Endothelial cell of umbilical vein (primary cell): ENCODE results near the gene MB21D2. TPM values are rescaled to one million over a fixed set of nuclear protein-coding genes. Genes with fewer than 3 reads are reported as not detected.

Source experiments
- BruUV-seq: library from RNA; stranded (reverse); fragments of 400-500 nt; replicated peaks from 2 replicates; lab custom pipeline; 2021; lab: Mats Ljungman, UMichigan
- CTCF ChIA-PET: fragments of 300-600, 350-600 bp; sonication (Branson Sonifier 250); formaldehyde crosslinking; loops from one replicate; lab custom pipeline; 2021; ENCODE audit warnings: antibody characterized with exemption, inconsistent platforms; lab: Charles Lee
- POLR2A ChIA-PET: fragments of 300-600, 350-600 bp; sonication (Branson Sonifier 250); formaldehyde crosslinking; loops from one replicate; lab custom pipeline; 2021; ENCODE audit warnings: antibody characterized with exemption, inconsistent platforms; lab: Charles Lee
- DNase-seq: peaks from one replicate; pipeline ENCODE4 v3.0.0-alpha.2; 2011; ENCODE audit warnings: low read depth, low spot score
- FAIRE-seq: peaks from 2 replicates; lab custom pipeline; 2011; peaks lifted over from hg19 to GRCh38; lab: Jason Lieb, UNC
- H2AFZ ChIP-seq: 2 replicates; pipeline ENCODE4 v1.6.0; 2012; ENCODE audit warnings: low read depth, low read length, control low read depth, inconsistent platforms
- H3K27ac ChIP-seq: 2 replicates; pipeline ENCODE4 v1.5.1; 2011; ENCODE audit warnings: low read depth, mild to moderate bottlenecking, control low read depth, low read length, moderate library complexity; ENCODE audit not compliant: insufficient read depth
- H3K27me3 ChIP-seq, 2 experiments: 2 replicates each; pipeline versions ENCODE4 v1.6.0 to v1.6.1; 2011; ENCODE audit warnings: low read length in 2 of 2, mixed read lengths in 1 of 2; ENCODE audit not compliant: control insufficient read depth in 2 of 2, insufficient read depth in 2 of 2
- H3K36me3 ChIP-seq, 2 experiments: 2 replicates in 1 of 2; 3 replicates in 1 of 2; pipeline ENCODE4 v1.5.1; 2011; ENCODE audit warnings: low read length in 2 of 2, mild to moderate bottlenecking in 1 of 2, moderate library complexity in 1 of 2; ENCODE audit not compliant: control insufficient read depth in 2 of 2, insufficient read depth in 2 of 2; ENCODE audit errors: extremely low read depth in 1 of 2
- H3K4me1 ChIP-seq: 3 replicates; pipeline ENCODE4 v1.5.1; 2011; ENCODE audit warnings: mild to moderate bottlenecking, low read length; ENCODE audit not compliant: control insufficient read depth, insufficient read depth; ENCODE audit errors: extremely low read depth
- H3K4me2 ChIP-seq: 2 replicates; pipeline ENCODE4 v1.6.1; 2011; ENCODE audit warnings: low read length, control low read depth, mixed read lengths; ENCODE audit not compliant: insufficient read depth
- H3K4me3 ChIP-seq, 3 experiments: fragments of 200-600 bp in 1 of 3; sonication (generic), shearing (Covaris generic) in 1 of 3; replicated peaks in 1 of 3; 2 replicates each; pipeline ENCODE4 v1.5.1; 2011 to 2016; ENCODE audit warnings: control low read depth in 3 of 3, low read length in 3 of 3, mild to moderate bottlenecking in 2 of 3, inconsistent platforms in 1 of 3, low read depth in 1 of 3, moderate library complexity in 1 of 3; ENCODE audit not compliant: insufficient read depth in 1 of 3
- H3K79me2 ChIP-seq: 2 replicates; pipeline ENCODE4 v1.6.0; 2012; ENCODE audit warnings: low read length, inconsistent platforms; ENCODE audit not compliant: control insufficient read depth, insufficient read depth
- H3K9ac ChIP-seq: replicated peaks from 2 replicates; pipeline ENCODE3; 2011; ENCODE audit warnings: low read length, control low read depth; ENCODE audit not compliant: insufficient read depth; ENCODE audit errors: extremely low read depth
- H3K9me1 ChIP-seq: replicated peaks from 3 replicates; pipeline ENCODE4 v1.6.0; 2011; ENCODE audit warnings: mild to moderate bottlenecking, low read length; ENCODE audit not compliant: control insufficient read depth, insufficient read depth; ENCODE audit errors: extremely low read depth
- H3K9me3 ChIP-seq: replicated peaks from 2 replicates; pipeline ENCODE4 v1.5.1; 2012; ENCODE audit warnings: low read length, inconsistent platforms; ENCODE audit not compliant: control insufficient read depth, insufficient read depth
- H4K20me1 ChIP-seq: replicated peaks from 2 replicates; pipeline ENCODE3; 2011; ENCODE audit warnings: mild to moderate bottlenecking, low read length; ENCODE audit not compliant: control insufficient read depth, insufficient read depth; ENCODE audit errors: extremely low read depth
- EZH2 ChIP-seq: IDR thresholded peaks from 2 replicates; pipeline ENCODE4 v1.6.1; 2012; ENCODE audit warnings: borderline replicate concordance, low read depth, mild to moderate bottlenecking, moderate library complexity, low read length, inconsistent platforms; ENCODE audit not compliant: severe bottlenecking
- FOS ChIP-seq: IDR thresholded peaks from 2 replicates; pipeline ENCODE4 v1.6.1; 2011; ENCODE audit warnings: mild to moderate bottlenecking, low read length, moderate library complexity, borderline replicate concordance; ENCODE audit not compliant: insufficient read depth
- GATA2 ChIP-seq: IDR thresholded peaks from 2 replicates; pipeline ENCODE4 v1.7.0; 2011; ENCODE audit warnings: low read depth, mild to moderate bottlenecking, moderate library complexity, mixed read lengths, low read length; ENCODE audit not compliant: insufficient read length, insufficient read depth
- JUN ChIP-seq: IDR thresholded peaks from 2 replicates; pipeline ENCODE4 v1.6.1; 2011; ENCODE audit warnings: borderline replicate concordance, low read depth; ENCODE audit not compliant: insufficient read length, insufficient read depth
- MAX ChIP-seq: IDR thresholded peaks from 2 replicates; pipeline ENCODE4 v1.6.1; 2011; ENCODE audit not compliant: insufficient read depth, insufficient read length
- MYC ChIP-seq: IDR thresholded peaks from one replicate; pipeline ENCODE4 v1.6.1; 2011; ENCODE audit warnings: mild to moderate bottlenecking, low read depth, low read length
- POLR2A ChIP-seq: IDR thresholded peaks from 2 replicates; pipeline ENCODE4 v1.6.1; 2012; ENCODE audit warnings: low read depth, mild to moderate bottlenecking, control low read depth, low read length
- POLR2AphosphoS5 ChIP-seq: IDR thresholded peaks from 2 replicates; pipeline ENCODE4 v1.6.1; 2012; ENCODE audit warnings: low read depth, mild to moderate bottlenecking, control low read depth, low read length, moderate library complexity; ENCODE audit not compliant: insufficient read depth
- dilution Hi-C: fragments of 300-500 bp; cut with MboI; formaldehyde crosslinking; loops from one replicate; pipeline ENCODE4 v1.15.0; 2019; ENCODE audit warnings: low sequenced_read_pairs; ENCODE audit not compliant: extremely low pct_ligation_motif_present
- intact Hi-C: fragments of 100-400 bp; cut with micrococcal nuclease; formaldehyde crosslinking; loops from one replicate; pipeline ENCODE4 v1.10.0; 2022
- polyA plus RNA-seq, 4 experiments: library from polyadenylated mRNA; depleted of rRNA in 3 of 4; stranded (reverse) in 3 of 4; unstranded in 1 of 4; fragments of >200 nt; gene quantifications; 2 replicates each; pipeline versions ENCODE4 v1.2.1 to v1.2.3, GENCODE V29; 2011 to 2012; ENCODE audit warnings: missing spikeins in 1 of 4
- total RNA-seq: library from RNA; stranded (reverse); gene quantifications from 2 replicates; pipeline ENCODE4 v1.2.3, GENCODE V29; 2021
- TF ChIP-seq, protein P1 (sequence below), 2 donors: IDR thresholded peaks; 1 replicate in 1 of 2; 2 replicates in 1 of 2; pipeline ENCODE4 v1.5.1; 2011; ENCODE audit warnings: low read length in 2 of 2, mild to moderate bottlenecking in 2 of 2, moderate library complexity in 2 of 2, control low read depth in 1 of 2, inconsistent platforms in 1 of 2, low read depth in 1 of 2; ENCODE audit not compliant: insufficient read depth in 1 of 2; ENCODE audit errors: extremely low read depth in 1 of 2

MB21D2 gene
- total and polyA plus RNA-seq, 2 donors (not counting 3 experiments of a cell fraction or from before 2014, with no cell fraction given) = 6.7 to 7.4 TPM

- dilution Hi-C loops (no loop called here), intact Hi-C loops (loop anchor here (1.0 to 5.0 kb wide), 4 partner anchors 39 to 655 kb away; no protein-coding TSS in a partner anchor)
- H3K36me3 ChIP-seq = no peaks in the 10 kb centered on the region
- H3K27me3 ChIP-seq = no peaks in the 10 kb centered on the region
- H2AFZ ChIP-seq = peak overlapping the region; percentile 53
- H3K9ac ChIP-seq = peak overlapping the region; percentile 83
- H3K4me2 ChIP-seq = peak overlapping the region; percentile 63
- BruUV-seq = no TSS peak
- CTCF ChIA-PET = interaction anchor here (1.0 to 4.5 kb wide), 16 partner anchors 10 to 654 kb away, joined by 3 to 76 read pairs (median 4); no protein-coding TSS in a partner anchor
- no peaks in the 10 kb centered on the region for H4K20me1 ChIP-seq
- H3K27ac ChIP-seq = peak overlapping the region; percentile 72
- no peaks in the 10 kb centered on the region for H3K9me3 ChIP-seq
- TF ChIP-seq EZH2 (no peak), MAX (no peak), GATA2 (no peak), JUN (no peak), POLR2A (no peak), MYC (no peak), FOS (no peak), POLR2AphosphoS5 (no peak)
- TF ChIP-seq, protein P1, sequence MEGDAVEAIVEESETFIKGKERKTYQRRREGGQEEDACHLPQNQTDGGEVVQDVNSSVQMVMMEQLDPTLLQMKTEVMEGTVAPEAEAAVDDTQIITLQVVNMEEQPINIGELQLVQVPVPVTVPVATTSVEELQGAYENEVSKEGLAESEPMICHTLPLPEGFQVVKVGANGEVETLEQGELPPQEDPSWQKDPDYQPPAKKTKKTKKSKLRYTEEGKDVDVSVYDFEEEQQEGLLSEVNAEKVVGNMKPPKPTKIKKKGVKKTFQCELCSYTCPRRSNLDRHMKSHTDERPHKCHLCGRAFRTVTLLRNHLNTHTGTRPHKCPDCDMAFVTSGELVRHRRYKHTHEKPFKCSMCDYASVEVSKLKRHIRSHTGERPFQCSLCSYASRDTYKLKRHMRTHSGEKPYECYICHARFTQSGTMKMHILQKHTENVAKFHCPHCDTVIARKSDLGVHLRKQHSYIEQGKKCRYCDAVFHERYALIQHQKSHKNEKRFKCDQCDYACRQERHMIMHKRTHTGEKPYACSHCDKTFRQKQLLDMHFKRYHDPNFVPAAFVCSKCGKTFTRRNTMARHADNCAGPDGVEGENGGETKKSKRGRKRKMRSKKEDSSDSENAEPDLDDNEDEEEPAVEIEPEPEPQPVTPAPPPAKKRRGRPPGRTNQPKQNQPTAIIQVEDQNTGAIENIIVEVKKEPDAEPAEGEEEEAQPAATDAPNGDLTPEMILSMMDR (IDR thresholded peaks at IDR 0.05; ENCODE audit: extremely low read depth in 1 of 2, insufficient read depth in 1 of 2, low read depth in 1 of 2, low read length in 2 of 2) = no peak
- POLR2A ChIA-PET = interaction anchor here (0.8 to 2.0 kb wide), 4 partner anchors 29 to 67 kb away, joined by 3 to 10 read pairs (median 5); no protein-coding TSS in a partner anchor
- FAIRE-seq (no peak), DNase-seq (no peak)
- no peaks in the 10 kb centered on the region for H3K9me1 ChIP-seq
- peak overlapping the region; percentile 50 to 72 (median 60) for H3K4me3 ChIP-seq
- H3K4me1 ChIP-seq = peaks cover 9% of the 10 kb centered on the region
- H3K79me2 ChIP-seq = peaks cover 12% of the 10 kb centered on the region
Observed at GRCh38 chr3:192918275-192918588, 576 bp upstream of the MB21D2 start.
